HG03571 (cell line): Measurements from ENCODE around the gene ARHGEF3.

ENCODE experiments used
- ATAC-seq: cut with Tn5 transposase; IDR thresholded peaks from one replicate; pipeline ENCODE4 v1.9.1; 2021; ENCODE audit not compliant: unreplicated experiment

Gene ARHGEF3

DNA sequence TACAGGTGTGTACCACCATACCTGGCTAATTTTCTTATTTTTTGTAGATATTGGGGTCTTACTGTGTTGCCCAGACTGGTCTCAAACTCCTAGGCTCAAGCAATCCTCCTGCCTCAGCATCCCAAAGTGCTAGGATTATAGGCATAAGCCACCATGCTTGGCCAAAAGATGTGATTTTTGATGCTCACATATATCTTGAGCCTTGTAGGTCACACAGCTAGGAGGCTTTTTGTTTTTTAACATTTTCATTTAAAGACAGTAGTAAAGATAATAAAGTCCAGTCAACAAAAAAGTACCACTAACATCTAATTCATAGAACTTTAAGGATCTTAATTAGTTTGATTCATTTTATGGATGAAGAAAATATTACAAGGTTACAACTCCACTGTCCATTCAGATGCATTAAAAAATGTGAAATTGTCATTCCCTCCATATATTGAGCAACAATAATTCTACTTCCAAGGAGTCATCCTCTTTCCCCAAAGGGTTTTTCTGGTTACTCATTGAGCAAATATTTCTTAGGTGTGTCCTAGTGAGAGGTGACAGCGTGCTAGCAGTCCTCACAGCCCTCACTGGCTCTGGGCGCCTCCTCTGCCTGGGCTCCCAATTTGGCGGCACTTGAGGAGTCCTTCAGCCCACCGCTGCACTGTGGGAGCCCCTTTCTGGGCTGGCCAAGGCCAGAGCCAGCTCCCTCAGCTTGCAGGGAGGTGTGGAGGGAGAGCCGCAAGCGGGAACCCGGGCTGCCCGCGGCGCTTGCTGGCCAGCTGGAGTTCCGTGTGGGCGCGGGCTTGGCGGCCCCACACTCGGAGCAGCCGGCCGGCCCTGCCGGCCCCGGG is 110.4 kb downstream of the ARHGEF3 start:
- ATAC-seq = no peak

DNA sequence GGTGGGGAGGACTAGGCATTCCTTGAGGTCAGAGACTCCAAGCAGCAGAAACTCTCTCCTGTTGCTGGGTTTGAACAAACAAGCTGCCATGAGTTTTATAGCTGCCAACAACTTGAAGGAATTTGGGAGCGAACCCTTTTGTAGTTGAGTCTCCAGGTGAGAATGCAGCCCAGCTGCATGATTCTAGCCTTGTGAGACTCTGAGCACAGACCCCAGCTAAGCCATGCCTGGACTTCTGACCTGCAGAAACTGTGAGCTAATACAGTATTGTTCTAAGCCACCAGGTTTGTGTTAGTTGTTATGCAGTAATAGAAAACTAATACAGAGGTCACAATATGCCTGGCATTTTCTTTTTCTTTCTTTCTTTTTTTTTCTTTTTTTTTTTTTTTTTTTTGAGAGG is 112.4 kb downstream of the ARHGEF3 start:
- no peak for ATAC-seq

DNA sequence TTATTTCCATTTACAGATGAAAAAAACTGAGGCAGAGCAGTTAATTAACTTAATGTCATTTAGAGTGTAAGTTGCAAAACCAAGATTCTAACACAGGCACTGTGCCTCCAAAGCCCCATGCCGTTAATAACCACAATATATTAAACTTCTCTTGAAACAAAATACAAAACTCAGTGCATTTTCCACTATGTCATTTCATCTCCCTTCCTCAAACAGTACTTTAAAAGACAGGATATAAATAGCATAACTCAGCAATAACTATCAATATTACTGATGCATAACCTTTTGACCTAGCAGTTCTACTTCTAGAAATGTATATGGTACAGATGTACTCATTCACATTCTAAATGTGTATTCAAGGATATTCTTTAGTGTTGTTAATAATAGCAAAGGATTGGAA is 113.6 kb downstream of the ARHGEF3 start:
- no peak for ATAC-seq

DNA sequence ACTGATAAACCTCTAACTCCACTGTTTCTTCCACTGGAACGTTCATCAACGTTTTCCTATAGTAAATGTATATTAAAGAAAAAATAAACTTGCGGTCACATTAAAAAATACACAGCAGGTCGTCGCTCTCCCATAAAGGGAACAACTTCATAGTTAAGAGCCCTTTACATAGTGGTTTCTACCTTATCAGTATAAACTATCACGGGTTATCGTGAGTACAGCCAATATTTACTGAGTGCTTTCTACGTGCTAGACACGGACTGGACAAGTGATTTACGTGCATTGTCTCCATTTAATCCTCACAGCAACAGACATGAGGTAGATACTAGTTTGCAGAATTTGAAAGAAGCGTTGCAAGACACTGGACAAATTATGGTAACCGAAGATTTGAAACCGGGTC is 117.7 kb downstream of the ARHGEF3 start:
- no peak for ATAC-seq

GRCh38 chr3:56683122-56683817 is 118.5 kb downstream of the ARHGEF3 start, which contains the start of gene TASOR:
TSS of gene TASOR (minus strand) at chr3:56683265. CDS start at chr3:56683006, 259 bp downstream.
- ATAC-seq = peak; percentile 73

GRCh38 chr3:56682462-56683121 is 119.2 kb downstream of the ARHGEF3 start:
- ATAC-seq = peak; percentile 58

- no peak for ATAC-seq
These were observed 119.7 kb downstream of the ARHGEF3 start for GRCh38 chr3:56681984-56682461.

GRCh38 chr3:56680054-56680580 is 121.6 kb downstream of the ARHGEF3 start:
- ATAC-seq = no peak
